Kidney (tissue), 14 donors: ENCODE data around the gene TBL1X. TPM values are rescaled to one million over a fixed set of nuclear protein-coding genes. Genes with fewer than 3 reads are reported as not detected.

Source experiments
- DNase-seq, 5 donors: peaks; one replicate each; pipeline ENCODE4 v3.0.0-alpha.2; 2013 to 2020
- FAIRE-seq: peaks from 2 replicates; lab custom pipeline; 2012; peaks lifted over from hg19 to GRCh38; lab: Jason Lieb, UNC
- H3K27ac ChIP-seq, 2 donors: one replicate each; pipeline ENCODE4 v1.7.0; 2013; ENCODE audit warnings: low read depth in 2 of 2, low read length in 2 of 2, inconsistent platforms in 1 of 2
- H3K27me3 ChIP-seq: one replicate; pipeline ENCODE4 v1.7.1; 2013; ENCODE audit warnings: low read length, inconsistent platforms; ENCODE audit not compliant: control insufficient read depth, insufficient read depth
- H3K36me3 ChIP-seq, 3 donors: one replicate each; pipeline versions ENCODE4 v1.7.0 to v1.7.1; 2013; ENCODE audit warnings: low read length in 3 of 3, control low read depth in 1 of 3, inconsistent platforms in 1 of 3; ENCODE audit not compliant: insufficient read depth in 3 of 3, control insufficient read depth in 2 of 3
- H3K4me1 ChIP-seq, 3 donors: one replicate each; pipeline versions ENCODE4 v1.7.0 to v1.7.1; 2013; ENCODE audit warnings: low read length in 3 of 3, inconsistent platforms in 1 of 3, low read depth in 1 of 3; ENCODE audit not compliant: control insufficient read depth in 2 of 3, insufficient read depth in 2 of 3
- H3K4me3 ChIP-seq, 3 donors: one replicate each; pipeline versions ENCODE4 v1.7.0 to v1.8.1; 2013; ENCODE audit warnings: low read length in 3 of 3, control low read depth in 1 of 3, inconsistent platforms in 1 of 3
- H3K9ac ChIP-seq, 3 donors: one replicate each; pipeline versions ENCODE4 v1.7.0 to v1.7.1; 2013; ENCODE audit warnings: low read length in 3 of 3, control low read depth in 1 of 3, inconsistent platforms in 1 of 3
- H3K9me3 ChIP-seq, 3 donors: one replicate each; pipeline versions ENCODE4 v1.7.0 to v1.7.1; 2013; ENCODE audit warnings: low read length in 3 of 3, control low read depth in 1 of 3, inconsistent platforms in 1 of 3; ENCODE audit not compliant: control insufficient read depth in 2 of 3, insufficient read depth in 1 of 3
- intact Hi-C: fragments of 100-400 bp; cut with DNase I; formaldehyde crosslinking; loops from one replicate; pipeline ENCODE4 v1.11.1; 2022
- polyA plus RNA-seq: library from polyadenylated mRNA; stranded (reverse); fragments of 350-450 nt; fragmentation: Illumina TruSeq; extraction: RNeasy Lipid Tissue Mini Kit (QIAGEN cat#74804); gene quantifications from one replicate; pipeline ENCODE4 v1.2.3, GENCODE V29; 2014; ENCODE audit warnings: low read depth, low replicate concordance; ENCODE audit not compliant: insufficient read depth
- total RNA-seq: library from RNA; stranded (reverse); fragmentation: NEBNext Ultra II Directional; extraction: Animal tissue kit (Norgen Biotek cat#: 25700); gene quantifications from one replicate; pipeline ENCODE4 v1.2.1, GENCODE V29; 2021
- TF ChIP-seq, protein P1 (sequence below): IDR thresholded peaks from 3 replicates; pipeline ENCODE4 v1.5.1; 2012; ENCODE audit warnings: mild to moderate bottlenecking, moderate library complexity, borderline replicate concordance; ENCODE audit not compliant: insufficient read depth; ENCODE audit errors: extremely low read depth
- donor health status: control.
- donor health status: control.
- donor health status: control.
- donor health status: control.
- donor health status: control.
- donor health status: DM: yes; HTN: yes; CAD: no.
- donor health status: Normal renal cell carcinoma (clear cell type).

TBL1X gene
- total and polyA plus RNA-seq, 2 donors from 2014 or later, result 12.5 to 43.0 TPM

DNA sequence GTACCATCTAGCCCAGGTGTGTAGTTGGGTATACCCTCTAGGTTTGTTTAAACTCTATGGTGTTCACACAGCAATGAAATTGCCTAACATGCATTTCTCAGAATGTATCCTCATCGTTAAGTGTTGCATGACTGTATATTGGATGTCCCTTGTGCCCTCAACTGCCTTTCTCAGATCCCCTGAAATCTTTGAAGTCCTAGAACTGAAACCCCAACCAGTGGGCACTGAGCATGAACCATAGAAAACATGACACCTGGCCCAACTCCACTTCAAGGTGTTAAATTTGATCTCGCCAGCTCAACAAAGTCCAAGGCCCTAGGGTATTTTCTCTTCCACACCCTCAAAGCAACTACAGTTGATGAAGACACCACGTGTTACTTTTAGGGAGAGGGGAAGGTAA is 265.2 kb downstream of the TBL1X start:
- Histone ChIP-seq H3K36me3 (no peaks in the 10 kb centered on the region), H3K9ac (no peak overlapping the region), H3K27me3 (no peaks in the 10 kb centered on the region), H3K4me1 (no peaks in the 10 kb centered on the region), H3K9me3 (peaks cover 0 to 6% (median 0%) of the 10 kb centered on the region in 3 donors), H3K4me3 (no peak overlapping the region), H3K27ac (no peak overlapping the region)
- TF ChIP-seq, protein P1, sequence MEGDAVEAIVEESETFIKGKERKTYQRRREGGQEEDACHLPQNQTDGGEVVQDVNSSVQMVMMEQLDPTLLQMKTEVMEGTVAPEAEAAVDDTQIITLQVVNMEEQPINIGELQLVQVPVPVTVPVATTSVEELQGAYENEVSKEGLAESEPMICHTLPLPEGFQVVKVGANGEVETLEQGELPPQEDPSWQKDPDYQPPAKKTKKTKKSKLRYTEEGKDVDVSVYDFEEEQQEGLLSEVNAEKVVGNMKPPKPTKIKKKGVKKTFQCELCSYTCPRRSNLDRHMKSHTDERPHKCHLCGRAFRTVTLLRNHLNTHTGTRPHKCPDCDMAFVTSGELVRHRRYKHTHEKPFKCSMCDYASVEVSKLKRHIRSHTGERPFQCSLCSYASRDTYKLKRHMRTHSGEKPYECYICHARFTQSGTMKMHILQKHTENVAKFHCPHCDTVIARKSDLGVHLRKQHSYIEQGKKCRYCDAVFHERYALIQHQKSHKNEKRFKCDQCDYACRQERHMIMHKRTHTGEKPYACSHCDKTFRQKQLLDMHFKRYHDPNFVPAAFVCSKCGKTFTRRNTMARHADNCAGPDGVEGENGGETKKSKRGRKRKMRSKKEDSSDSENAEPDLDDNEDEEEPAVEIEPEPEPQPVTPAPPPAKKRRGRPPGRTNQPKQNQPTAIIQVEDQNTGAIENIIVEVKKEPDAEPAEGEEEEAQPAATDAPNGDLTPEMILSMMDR, result no peak
- FAIRE-seq (no peak), DNase-seq (no peak)
- intact Hi-C loops, result no loop called here

DNA sequence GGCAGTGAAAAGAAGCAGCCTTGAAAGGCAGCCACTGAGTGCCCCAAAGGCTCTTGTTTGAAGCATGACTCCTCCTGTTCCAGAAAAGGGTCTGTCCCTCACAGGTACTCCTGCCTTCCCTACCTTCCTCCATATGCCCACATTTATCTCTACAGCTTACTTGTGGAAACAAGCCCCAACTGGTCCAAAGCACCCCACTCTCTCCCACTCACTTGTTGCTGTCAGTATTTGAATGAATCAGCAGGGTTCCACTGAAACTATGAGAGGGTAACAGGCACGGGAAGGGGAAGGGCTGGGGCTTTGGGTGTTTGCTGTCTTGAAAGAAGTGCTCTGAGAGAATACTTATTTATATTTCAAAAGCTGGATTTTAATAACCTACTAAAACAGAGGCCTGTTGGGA is 265.9 kb downstream of the TBL1X start:
- intact Hi-C loops, result no loop called here
- Histone ChIP-seq H3K27ac (no peak overlapping the region), H3K4me3 (no peak overlapping the region), H3K27me3 (no peaks in the 10 kb centered on the region), H3K9ac (no peak overlapping the region), H3K9me3 (peaks cover 0 to 6% (median 0%) of the 10 kb centered on the region in 3 donors), H3K36me3 (no peaks in the 10 kb centered on the region), H3K4me1 (no peaks in the 10 kb centered on the region)
- DNase-seq (no peak), FAIRE-seq (no peak)
- TF ChIP-seq, protein P1, result no peak

DNA sequence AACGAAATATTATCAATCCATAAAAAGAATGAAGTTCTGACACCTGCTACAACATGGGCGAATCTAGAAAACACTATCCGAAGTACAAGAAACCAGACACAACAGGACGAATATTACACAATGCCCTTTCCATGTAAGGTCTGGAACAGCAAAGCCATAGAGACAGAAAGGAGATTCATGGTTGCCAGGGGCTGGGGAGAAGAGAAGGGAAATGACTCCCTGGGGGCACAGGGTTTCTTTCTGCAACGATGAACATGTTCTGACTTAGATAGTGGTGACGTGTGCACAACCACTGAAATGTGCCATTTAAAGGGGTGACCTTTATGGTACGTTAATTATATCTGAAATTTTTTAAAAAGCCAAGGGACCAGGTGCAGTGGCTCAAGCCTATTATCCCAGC is 272.5 kb downstream of the TBL1X start:
- no peak overlapping the region for H3K27ac ChIP-seq
- FAIRE-seq, result no peak
- H3K4me3 ChIP-seq, result no peak overlapping the region
- no peaks in the 10 kb centered on the region for H3K27me3 ChIP-seq
- DNase-seq, result no peak
- no peaks in the 10 kb centered on the region for H3K4me1 ChIP-seq
- intact Hi-C loops, result no loop called here
- H3K36me3 ChIP-seq, result no peaks in the 10 kb centered on the region
- TF ChIP-seq, protein P1, result no peak
- no peak overlapping the region for H3K9ac ChIP-seq
- no peaks in the 10 kb centered on the region for H3K9me3 ChIP-seq

DNA sequence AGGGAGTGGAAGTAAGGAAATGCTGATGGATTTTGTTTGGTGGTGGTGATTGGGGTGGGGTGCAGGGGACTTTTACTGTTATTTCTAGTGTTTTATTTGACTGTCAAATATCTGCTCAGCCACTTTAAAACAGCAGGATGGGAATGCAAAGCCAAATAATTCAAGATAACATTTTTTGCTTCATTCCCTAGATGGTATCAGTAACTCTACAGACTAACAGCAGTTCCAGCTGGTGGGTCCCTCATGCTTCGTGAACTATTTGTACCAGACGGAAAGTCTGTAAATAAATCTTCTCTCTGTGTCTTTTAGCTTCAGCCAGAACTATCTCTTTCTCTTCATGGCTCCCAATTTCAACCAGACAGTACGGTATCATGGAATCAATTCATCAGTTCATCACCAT is 273.3 kb downstream of the TBL1X start:
- Histone ChIP-seq H3K27ac (no peak overlapping the region), H3K4me3 (no peak overlapping the region), H3K36me3 (no peaks in the 10 kb centered on the region), H3K27me3 (no peaks in the 10 kb centered on the region), H3K9me3 (no peaks in the 10 kb centered on the region), H3K4me1 (no peaks in the 10 kb centered on the region), H3K9ac (no peak overlapping the region)
- DNase-seq (peak in 2 of 5 donors; percentile 16 to 52), FAIRE-seq (no peak)
- TF ChIP-seq, protein P1, result no peak
- intact Hi-C loops, result no loop called here
